GM12892 (cell line): ENCODE results near the gene TMEM123.
A peak's percentile ranks its signal among the peaks of the same experiment; 100 is the strongest.

Experiments used
- DNase-seq: peaks from one replicate; pipeline ENCODE4 v3.0.0; 2011; ENCODE audit not compliant: insufficient read length
- FAIRE-seq: peaks from 2 replicates; lab custom pipeline; 2011; peaks lifted over from hg19 to GRCh38; lab: Jason Lieb, UNC
- POLR2A ChIP-seq: IDR thresholded peaks from 2 replicates; pipeline ENCODE4 v1.6.1; 2011; ENCODE audit warnings: low read depth, low read length, control low read depth
- POLR2AphosphoS5 ChIP-seq: IDR thresholded peaks from 2 replicates; pipeline ENCODE4 v1.6.1; 2011; ENCODE audit warnings: low read depth, low read length, control low read depth
- TAF1 ChIP-seq: IDR thresholded peaks from 2 replicates; pipeline ENCODE4 v1.6.1; 2011; ENCODE audit warnings: low read depth, mild to moderate bottlenecking, control low read depth, low read length, borderline replicate concordance

The TMEM123 gene

DNA sequence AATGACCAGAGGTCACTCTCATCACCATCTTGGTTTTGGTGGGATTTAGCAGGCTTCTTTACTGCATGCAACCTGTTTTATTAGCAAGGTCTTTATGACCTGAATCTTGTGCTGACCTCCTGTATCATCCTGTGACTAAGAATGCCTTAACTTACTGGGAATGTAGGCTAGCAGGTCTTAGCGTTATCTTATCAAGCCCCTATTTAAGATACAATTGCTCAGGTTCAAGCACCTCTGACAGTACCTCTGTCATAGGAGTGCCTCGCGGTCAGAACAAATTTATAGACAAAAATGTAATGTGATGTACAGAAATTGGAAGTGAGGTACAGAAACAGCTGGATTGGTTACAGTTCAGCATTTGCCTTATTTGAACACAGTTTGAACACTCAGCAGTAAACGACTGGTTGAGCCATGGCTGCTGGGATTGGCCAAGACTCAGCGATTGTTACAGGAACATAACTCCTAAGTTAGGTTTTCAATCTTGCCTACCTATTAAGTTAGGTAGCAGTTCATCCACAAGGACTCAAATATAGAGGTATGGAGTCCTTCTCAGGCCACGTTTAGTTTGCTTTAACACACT is 16.1 kb upstream of the TMEM123 start:
- DNase-seq (no peak), FAIRE-seq (peak; percentile 33)
- TF ChIP-seq POLR2AphosphoS5 = no peak
- no peak for TF ChIP-seq POLR2A
- no peak for TF ChIP-seq TAF1

GRCh38 chr11:102467853-102468580 is 15.5 kb upstream of the TMEM123 start:
- DNase-seq (no peak), FAIRE-seq (no peak)
- TF ChIP-seq POLR2AphosphoS5 (no peak), POLR2A (no peak), TAF1 (no peak)

GRCh38 chr11:102467080-102467708 is 14.6 kb upstream of the TMEM123 start:
- no peak for DNase-seq
- TF ChIP-seq TAF1 = no peak
- FAIRE-seq = no peak

DNA sequence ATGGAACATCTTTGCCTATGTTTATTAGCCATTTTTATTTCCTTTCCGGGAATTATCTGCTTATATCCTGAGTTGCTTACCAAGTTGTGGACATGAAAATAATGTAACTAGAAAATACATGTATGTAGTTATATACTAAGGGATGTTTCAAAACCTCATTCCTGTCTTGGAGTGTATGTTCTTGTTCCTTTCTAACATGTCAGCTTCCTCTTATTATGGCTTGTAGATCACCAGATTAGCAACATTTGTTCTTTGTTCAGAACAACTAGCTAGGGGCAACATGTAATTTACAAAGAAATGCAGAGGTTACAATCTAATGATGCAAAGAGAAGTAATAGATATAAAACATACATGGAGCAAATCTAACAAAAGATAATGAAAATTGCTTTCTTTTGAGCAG is 13.1 kb upstream of the TMEM123 start:
- FAIRE-seq (no peak), DNase-seq (no peak)
- TF ChIP-seq TAF1 = no peak
- TF ChIP-seq POLR2A = no peak
- no peak for TF ChIP-seq POLR2AphosphoS5

DNA sequence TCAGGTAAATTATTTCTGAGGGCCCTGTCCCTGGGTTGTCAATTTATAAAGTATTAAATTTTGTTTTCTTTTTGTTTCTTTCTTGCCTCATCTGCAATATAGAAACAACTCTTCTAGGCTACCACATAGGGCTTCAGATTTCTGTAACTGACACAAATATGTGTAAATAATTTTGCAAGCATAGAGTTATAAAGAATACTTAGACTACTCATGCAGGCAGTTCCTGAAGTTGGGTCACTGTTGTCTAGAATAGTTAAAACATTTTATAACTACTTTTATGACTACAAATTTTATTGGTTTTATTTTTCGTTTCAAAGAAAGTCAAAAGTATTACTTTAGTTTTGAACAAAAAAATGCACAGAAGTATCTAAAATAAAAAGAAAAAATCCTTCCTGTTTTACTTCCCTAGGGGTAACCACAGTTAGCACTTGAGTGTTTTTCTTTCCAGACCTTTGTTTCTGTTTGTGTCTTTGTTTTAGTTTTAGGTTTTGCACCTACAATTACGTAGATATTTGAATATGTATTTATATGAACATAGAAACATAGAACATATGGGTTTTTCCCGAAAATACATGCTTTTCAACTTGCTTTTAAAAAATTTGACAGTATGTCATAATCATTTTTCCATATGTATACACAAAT is 12.4 kb upstream of the TMEM123 start:
- FAIRE-seq (no peak), DNase-seq (no peak)
- TF ChIP-seq POLR2A (no peak), TAF1 (no peak), POLR2AphosphoS5 (no peak)

DNA sequence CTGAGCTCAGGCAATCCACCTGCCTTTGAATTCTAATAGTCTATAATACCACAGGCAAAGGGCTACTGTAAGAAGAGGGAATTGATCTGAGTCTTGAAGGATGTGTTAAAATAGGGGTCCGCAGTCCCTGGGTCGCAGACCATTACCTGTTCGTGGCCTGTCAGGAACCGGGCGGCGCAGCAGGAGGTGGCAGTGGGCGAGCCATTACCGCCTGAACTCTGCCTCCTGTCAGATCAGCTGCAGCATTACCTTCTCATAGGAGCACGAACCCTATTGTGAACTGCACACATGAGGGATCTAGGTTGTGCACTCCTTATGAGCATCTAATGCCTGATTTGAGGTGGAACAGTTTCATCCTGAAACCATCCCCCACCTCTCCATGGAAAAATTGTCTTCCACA is 11.5 kb upstream of the TMEM123 start:
- FAIRE-seq = peak; percentile 65

DNA sequence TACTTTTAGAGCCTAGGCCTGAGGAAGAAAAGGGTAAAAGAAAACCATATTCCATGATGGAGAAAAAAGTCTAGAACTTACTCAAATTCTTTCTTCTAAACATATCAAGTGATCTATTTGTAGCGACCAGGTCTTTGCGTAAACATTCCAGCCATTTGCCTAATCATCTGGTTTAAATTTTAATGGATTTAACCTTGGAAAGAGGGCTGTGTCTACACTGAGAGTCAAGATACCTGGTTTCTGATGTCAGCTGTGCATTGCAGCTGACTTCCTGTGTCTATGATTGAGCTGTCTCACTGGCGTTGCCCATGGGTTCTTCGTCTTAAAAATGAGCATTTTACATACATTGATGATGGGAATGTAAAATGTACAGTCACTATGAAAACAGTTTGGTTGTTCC is 10.0 kb upstream of the TMEM123 start:
- DNase-seq (no peak), FAIRE-seq (no peak)
- no peak for TF ChIP-seq POLR2AphosphoS5
- no peak for TF ChIP-seq POLR2A
- TF ChIP-seq TAF1 = no peak

More for the DNA sequence above, 11.5 kb upstream of the TMEM123 start:
- no peak for DNase-seq
- TF ChIP-seq POLR2AphosphoS5 (no peak), POLR2A (no peak), TAF1 (no peak)

DNA sequence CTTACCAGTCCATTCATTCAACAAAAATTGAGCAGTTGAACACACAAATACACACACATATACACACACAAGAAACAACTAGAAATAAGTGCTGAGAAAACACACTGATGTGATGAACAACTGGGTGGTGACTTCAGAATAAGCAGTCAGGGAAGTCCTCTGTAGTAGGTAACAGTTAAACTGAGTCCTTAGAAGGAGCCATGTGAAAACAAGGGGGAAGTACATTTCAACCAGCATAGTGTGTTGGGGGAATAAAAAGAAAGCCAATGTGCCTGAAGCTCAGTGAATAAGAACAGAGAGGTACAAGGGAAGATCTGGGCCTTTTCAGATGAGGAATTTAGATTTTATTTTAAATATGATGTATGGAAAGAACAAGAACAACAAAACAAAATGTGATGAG is 6.8 kb upstream of the TMEM123 start:
- FAIRE-seq (no peak), DNase-seq (no peak)
- TF ChIP-seq POLR2A (no peak), TAF1 (no peak), POLR2AphosphoS5 (no peak)

DNA sequence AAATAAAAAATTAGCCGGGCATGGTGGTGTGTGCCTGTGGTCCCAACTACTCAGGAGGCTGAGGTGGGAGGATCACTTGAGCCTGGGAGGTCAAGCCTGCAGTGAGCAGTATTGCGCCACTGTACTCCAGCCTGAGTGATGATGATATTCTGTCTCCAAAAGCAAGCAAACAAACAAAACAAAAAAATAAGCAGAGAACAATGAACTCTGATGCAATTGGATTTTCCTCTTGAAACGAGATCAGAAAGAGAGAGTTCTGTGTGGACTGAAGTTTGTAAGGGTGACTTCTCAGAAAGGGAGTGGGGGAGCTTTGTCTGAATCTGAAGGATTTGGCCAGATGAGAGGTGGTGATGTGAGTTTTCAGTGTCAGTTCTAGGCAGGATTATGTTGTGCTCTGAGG is 6.0 kb upstream of the TMEM123 start:
- FAIRE-seq (peak; percentile 14), DNase-seq (no peak)
- TF ChIP-seq TAF1 (no peak), POLR2A (no peak), POLR2AphosphoS5 (no peak)

GRCh38 chr11:102457865-102458264 is 5.3 kb upstream of the TMEM123 start:
- TF ChIP-seq TAF1 (no peak), POLR2AphosphoS5 (no peak), POLR2A (no peak)
- FAIRE-seq = no peak

GRCh38 chr11:102457056-102457677 is 4.6 kb upstream of the TMEM123 start:
- DNase-seq (no peak), FAIRE-seq (peak; percentile 27)
- TF ChIP-seq TAF1 (no peak), POLR2AphosphoS5 (no peak), POLR2A (no peak)

More at GRCh38 chr11:102457865-102458264, 5.3 kb upstream of the TMEM123 start:
- DNase-seq = no peak
